Measurements from ENCODE around the gene PRKAR2A.

PRKAR2A gene

DNA sequence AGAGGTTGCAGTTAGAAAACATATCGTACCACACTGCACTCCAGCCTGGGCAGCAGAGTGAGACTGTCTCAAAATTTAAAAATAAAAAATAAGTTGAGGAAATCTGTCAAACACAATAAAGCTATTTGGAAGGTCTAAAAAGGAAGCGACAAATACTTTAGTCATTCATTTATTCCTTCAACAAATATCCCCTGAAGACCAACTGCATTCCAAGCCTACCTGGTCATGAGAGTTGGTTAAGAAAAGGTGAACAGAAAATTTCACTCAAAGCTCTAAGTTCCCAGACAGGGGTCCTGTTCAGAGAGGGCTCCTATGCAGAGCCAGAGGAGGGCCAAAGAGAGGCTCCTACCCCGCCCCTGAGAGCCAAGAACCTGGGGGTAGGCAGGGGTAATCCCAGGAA is 15.4 kb upstream of the PRKAR2A start:
- ATAC-seq: no peak
- no peak for TF ChIP-seq TOX (CRISPR knock-in tag; IDR thresholded peaks at IDR 0.05; ENCODE audit: borderline replicate concordance)
- TF ChIP-seq SNAI2 (CRISPR knock-in tag; IDR thresholded peaks at IDR 0.05): no peak
- no peak for TF ChIP-seq ZNF565 (CRISPR knock-in tag; conservative IDR thresholded peaks at IDR 0.05; ENCODE audit: low read depth)
- TF ChIP-seq ZFP3 (CRISPR knock-in tag; IDR thresholded peaks at IDR 0.05): no peak
- TF ChIP-seq TCF4 (CRISPR knock-in tag; IDR thresholded peaks at IDR 0.05; ENCODE audit: borderline replicate concordance): no peak
- TF ChIP-seq ISL1 (CRISPR knock-in tag; IDR thresholded peaks at IDR 0.05): no peak
- no peak for TF ChIP-seq ZNF70 (CRISPR knock-in tag; IDR thresholded peaks at IDR 0.05)
- no peak for TF ChIP-seq ZFP30 (CRISPR knock-in tag; IDR thresholded peaks at IDR 0.05)
- TF ChIP-seq, protein P1, sequence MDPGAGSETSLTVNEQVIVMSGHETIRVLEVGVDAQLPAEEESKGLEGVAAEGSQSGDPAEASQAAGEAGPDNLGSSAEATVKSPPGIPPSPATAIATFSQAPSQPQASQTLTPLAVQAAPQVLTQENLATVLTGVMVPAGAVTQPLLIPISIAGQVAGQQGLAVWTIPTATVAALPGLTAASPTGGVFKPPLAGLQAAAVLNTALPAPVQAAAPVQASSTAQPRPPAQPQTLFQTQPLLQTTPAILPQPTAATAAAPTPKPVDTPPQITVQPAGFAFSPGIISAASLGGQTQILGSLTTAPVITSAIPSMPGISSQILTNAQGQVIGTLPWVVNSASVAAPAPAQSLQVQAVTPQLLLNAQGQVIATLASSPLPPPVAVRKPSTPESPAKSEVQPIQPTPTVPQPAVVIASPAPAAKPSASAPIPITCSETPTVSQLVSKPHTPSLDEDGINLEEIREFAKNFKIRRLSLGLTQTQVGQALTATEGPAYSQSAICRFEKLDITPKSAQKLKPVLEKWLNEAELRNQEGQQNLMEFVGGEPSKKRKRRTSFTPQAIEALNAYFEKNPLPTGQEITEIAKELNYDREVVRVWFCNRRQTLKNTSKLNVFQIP (CRISPR knock-in tag; IDR thresholded peaks at IDR 0.05; ENCODE audit: borderline replicate concordance, low read depth): no peak
- TF ChIP-seq, protein P2, sequence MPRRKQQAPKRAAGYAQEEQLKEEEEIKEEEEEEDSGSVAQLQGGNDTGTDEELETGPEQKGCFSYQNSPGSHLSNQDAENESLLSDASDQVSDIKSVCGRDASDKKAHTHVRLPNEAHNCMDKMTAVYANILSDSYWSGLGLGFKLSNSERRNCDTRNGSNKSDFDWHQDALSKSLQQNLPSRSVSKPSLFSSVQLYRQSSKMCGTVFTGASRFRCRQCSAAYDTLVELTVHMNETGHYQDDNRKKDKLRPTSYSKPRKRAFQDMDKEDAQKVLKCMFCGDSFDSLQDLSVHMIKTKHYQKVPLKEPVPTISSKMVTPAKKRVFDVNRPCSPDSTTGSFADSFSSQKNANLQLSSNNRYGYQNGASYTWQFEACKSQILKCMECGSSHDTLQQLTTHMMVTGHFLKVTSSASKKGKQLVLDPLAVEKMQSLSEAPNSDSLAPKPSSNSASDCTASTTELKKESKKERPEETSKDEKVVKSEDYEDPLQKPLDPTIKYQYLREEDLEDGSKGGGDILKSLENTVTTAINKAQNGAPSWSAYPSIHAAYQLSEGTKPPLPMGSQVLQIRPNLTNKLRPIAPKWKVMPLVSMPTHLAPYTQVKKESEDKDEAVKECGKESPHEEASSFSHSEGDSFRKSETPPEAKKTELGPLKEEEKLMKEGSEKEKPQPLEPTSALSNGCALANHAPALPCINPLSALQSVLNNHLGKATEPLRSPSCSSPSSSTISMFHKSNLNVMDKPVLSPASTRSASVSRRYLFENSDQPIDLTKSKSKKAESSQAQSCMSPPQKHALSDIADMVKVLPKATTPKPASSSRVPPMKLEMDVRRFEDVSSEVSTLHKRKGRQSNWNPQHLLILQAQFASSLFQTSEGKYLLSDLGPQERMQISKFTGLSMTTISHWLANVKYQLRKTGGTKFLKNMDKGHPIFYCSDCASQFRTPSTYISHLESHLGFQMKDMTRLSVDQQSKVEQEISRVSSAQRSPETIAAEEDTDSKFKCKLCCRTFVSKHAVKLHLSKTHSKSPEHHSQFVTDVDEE (CRISPR knock-in tag; IDR thresholded peaks at IDR 0.05): no peak
- TF ChIP-seq OSR1 (CRISPR knock-in tag; IDR thresholded peaks at IDR 0.05): no peak
- TF ChIP-seq ZNF8 (CRISPR knock-in tag; IDR thresholded peaks at IDR 0.05): no peak
- TF ChIP-seq ZC3H10 (CRISPR knock-in tag; IDR thresholded peaks at IDR 0.05): no peak
- TF ChIP-seq, protein P3, sequence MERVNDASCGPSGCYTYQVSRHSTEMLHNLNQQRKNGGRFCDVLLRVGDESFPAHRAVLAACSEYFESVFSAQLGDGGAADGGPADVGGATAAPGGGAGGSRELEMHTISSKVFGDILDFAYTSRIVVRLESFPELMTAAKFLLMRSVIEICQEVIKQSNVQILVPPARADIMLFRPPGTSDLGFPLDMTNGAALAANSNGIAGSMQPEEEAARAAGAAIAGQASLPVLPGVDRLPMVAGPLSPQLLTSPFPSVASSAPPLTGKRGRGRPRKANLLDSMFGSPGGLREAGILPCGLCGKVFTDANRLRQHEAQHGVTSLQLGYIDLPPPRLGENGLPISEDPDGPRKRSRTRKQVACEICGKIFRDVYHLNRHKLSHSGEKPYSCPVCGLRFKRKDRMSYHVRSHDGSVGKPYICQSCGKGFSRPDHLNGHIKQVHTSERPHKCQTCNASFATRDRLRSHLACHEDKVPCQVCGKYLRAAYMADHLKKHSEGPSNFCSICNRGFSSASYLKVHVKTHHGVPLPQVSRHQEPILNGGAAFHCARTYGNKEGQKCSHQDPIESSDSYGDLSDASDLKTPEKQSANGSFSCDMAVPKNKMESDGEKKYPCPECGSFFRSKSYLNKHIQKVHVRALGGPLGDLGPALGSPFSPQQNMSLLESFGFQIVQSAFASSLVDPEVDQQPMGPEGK (CRISPR knock-in tag; IDR thresholded peaks at IDR 0.05; ENCODE audit: borderline replicate concordance): no peak
- TF ChIP-seq, protein P4, sequence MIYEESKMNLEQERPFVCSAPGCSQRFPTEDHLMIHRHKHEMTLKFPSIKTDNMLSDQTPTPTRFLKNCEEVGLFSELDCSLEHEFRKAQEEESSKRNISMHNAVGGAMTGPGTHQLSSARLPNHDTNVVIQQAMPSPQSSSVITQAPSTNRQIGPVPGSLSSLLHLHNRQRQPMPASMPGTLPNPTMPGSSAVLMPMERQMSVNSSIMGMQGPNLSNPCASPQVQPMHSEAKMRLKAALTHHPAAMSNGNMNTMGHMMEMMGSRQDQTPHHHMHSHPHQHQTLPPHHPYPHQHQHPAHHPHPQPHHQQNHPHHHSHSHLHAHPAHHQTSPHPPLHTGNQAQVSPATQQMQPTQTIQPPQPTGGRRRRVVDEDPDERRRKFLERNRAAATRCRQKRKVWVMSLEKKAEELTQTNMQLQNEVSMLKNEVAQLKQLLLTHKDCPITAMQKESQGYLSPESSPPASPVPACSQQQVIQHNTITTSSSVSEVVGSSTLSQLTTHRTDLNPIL (CRISPR knock-in tag; IDR thresholded peaks at IDR 0.05; ENCODE audit: low read depth): no peak
- no peak for TF ChIP-seq RARB (CRISPR knock-in tag; IDR thresholded peaks at IDR 0.05)
- TF ChIP-seq ESRRG (CRISPR knock-in tag; IDR thresholded peaks at IDR 0.05): no peak

DNA sequence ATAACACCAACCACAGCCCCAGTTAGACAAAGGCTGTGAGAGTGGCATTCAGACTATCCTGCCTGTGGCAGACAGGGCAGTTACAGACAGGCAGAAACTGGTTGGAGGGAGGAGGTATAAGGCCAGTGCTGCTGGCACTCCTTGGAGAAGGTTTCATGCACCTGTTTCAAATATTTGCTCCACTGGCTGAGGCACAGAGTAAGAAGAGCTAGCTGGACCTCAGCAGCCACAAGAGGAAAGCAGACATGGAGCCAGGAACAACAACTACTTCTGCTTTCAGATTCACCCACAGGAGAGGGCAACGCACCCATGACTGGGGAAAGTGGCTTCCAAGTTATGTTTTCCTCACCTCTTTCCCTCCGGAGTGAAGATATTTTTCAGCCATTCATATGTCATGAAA is 11.5 kb upstream of the PRKAR2A start:
- TF ChIP-seq ZNF565 (CRISPR knock-in tag; conservative IDR thresholded peaks at IDR 0.05; ENCODE audit: low read depth): no peak
- TF ChIP-seq, protein P3 (CRISPR knock-in tag; IDR thresholded peaks at IDR 0.05; ENCODE audit: borderline replicate concordance): no peak
- no peak for TF ChIP-seq CSDC2 (CRISPR knock-in tag; IDR thresholded peaks at IDR 0.05)
- no peak for TF ChIP-seq ARNTL (CRISPR knock-in tag; IDR thresholded peaks at IDR 0.05; ENCODE audit: borderline replicate concordance, low read depth)
- TF ChIP-seq, protein P2 (CRISPR knock-in tag; IDR thresholded peaks at IDR 0.05): no peak
- no peak for TF ChIP-seq ZFP30 (CRISPR knock-in tag; IDR thresholded peaks at IDR 0.05)
- TF ChIP-seq BACH2 (CRISPR knock-in tag; IDR thresholded peaks at IDR 0.05; ENCODE audit: borderline replicate concordance): no peak
- no peak for TF ChIP-seq RARB (CRISPR knock-in tag; IDR thresholded peaks at IDR 0.05)
- TF ChIP-seq ZNF8 (CRISPR knock-in tag; IDR thresholded peaks at IDR 0.05): no peak
- no peak for TF ChIP-seq ZFP3 (CRISPR knock-in tag; IDR thresholded peaks at IDR 0.05)
- no peak for TF ChIP-seq ESRRG (CRISPR knock-in tag; IDR thresholded peaks at IDR 0.05)
- ATAC-seq: no peak

All from SK-N-SH treated with all-trans-retinoic acid at 6 μM for 48 hours (cell line).